ENCODE measurements around the gene ZFHX3.

Gene ZFHX3

DNA sequence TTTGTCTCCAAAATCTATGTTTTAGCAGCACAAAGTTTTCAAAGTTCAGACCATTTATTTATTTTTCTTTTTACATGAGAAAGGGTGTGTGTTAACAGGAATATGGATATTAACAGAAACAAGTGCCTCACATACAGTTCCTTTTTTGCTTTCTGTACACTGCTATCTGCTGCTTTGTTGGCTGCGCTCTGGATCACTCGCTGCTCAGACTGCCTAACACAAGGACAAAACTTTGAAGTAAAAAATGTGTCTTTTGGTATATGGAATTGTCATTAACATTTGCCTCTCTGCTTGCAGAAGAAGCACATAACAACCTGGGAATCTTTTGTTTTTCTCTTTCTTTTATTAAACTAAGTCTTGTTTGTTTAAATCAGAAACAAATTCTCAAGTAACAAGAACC, 262.8 kb downstream of the ZFHX3 start:
- no peak for DNase-seq

DNA sequence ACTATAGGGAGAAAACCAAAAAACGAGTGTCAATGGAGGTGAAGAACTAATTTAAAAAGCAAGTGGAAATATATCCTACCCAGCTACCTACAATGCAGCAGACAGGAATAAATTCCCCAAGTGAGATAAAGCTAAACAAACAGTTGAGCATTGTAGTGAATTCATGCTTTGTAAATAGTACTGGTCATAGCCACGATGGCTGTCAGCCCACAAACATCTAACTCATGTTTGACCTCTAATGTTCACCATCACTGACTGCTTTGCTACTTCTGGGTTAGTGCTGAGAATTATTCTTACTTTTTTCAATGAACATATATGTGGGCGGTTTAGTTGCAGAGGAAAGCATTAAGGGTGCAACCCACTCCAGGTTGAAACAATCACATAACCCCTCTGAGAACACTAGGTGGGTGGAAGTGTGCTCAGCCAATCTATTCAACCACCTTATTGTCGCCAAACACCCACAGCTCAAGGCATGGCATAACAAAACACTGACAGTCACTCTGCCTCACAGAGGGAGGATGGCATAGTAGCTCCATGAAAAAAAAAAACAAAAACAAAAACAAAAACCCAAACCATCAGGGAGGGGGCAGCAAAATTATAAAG, 264.1 kb downstream of the ZFHX3 start:
- DNase-seq = no peak

DNA sequence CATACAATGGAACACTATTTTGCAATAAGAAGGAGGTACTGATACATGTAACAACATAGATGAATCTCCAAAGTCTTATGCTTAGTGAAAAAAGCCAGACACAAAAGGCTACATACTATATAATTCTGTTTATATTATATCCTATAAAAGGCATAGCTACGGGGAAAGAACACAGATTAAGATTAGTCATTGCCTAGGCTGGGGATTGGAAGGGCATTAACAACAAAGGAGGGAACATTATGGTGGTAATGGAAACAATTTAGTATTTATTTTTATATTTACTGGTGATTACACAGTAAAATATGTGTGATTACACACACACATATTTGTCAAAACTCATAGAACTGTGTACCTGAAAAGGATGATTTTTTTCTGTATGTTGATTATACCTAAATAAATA, 278.1 kb downstream of the ZFHX3 start:
- no peak for DNase-seq

DNA sequence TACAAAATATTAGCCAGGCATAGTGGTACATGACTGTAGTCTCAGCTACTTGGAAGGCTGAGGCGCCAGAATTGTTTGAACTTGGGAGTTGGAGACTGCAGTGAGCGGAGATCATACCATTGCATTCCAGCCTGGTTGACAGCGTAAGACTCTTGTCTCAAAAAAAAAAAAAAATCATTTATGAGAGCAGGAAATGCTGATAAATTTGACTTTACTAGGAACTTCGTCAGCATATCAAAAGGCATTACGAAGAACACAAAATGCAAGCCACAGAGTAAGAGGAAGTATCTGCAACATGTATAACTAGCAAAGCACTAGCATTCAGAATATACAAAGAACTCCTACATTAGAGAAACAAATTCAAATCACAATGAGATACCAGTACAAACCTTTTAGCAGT, 279.3 kb downstream of the ZFHX3 start:
- DNase-seq = peak; percentile 1

DNA sequence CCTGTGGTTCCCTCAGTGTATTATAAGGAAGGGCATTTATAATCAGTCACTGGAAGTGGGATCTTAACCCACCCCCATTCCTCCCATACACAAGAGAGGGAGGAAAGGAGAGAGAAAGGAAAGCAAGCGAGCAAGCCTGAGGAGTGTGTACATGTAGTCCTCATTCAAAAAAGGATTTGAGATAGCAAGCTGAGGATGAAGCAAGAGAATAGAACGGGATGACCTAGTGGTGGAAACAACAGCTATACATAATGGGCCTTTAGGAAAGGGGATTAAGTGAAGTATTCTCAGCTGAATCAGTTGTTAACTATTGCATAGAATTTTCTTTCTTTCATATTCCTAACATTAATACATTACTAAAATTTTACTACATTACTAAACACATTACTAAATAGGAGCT, 281.4 kb downstream of the ZFHX3 start:
- DNase-seq = no peak

DNA sequence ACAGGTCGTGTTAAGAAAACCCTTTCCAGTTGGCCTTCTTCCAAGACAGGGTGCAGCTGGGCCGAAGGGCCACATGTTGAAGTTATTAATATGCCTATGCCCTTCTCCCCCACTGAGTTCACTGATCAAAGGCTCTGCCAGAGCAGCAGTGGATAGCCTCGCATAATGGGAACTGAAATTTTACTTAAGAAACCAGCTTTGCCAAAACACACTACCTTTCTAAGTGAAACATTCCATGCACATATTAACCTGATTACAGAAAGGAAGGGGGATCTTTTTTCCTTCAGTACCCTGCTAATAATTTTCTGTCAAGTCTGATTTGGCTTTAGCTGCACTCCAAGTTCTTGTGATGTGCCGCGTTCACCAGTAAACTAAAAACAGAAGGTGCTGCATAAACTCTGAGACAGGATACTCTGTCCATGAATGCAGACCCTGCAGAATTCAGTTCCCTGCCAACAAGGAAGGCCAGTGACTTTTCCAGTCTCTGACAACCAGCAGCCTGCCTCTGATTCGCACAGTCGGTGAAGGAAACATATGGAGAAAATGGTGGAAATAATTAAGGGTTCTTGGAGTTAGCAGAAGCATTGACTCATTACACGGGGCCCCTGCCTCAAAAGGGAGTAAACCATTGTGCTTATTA, 283.8 kb downstream of the ZFHX3 start:
- DNase-seq = peak; percentile 51

DNA sequence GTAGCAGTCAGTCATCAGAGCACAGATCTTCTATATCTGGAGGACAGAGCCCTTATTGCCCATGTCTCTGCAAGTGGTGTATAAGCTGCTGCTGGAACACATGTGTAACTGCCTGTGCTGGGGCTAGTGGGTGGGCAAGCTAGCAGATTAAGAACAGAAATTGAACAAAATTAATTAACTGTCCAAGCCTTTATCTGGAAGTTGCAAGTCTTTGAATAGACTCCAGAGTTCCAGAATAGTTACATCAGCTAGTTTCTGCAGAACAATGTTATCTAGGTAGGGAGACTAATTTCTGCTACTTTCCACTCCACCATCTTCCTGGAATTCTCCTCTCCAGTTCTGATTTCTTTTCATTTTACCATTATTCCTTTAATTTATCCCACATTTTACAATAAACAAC, 287.3 kb downstream of the ZFHX3 start:
- no peak for DNase-seq

DNA sequence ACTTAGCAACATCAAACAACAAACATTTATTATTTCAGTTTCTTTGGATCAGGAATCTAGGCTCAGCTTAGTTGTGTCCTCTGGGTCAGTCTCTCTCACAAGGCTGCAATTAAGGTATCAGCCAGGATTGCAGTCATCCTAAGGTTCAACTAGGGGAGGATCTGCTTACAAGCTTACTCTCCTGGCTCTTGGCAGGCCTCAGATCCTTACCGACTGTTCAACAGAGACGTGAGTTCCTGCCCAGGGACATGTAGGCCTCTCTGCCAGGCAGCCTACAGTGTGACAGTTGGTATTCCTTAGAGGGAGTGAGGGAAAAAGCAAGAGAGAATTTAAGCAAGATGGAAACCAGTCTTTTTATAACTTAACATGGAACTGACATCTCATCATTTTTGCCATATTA, 294.0 kb downstream of the ZFHX3 start:
- no peak for DNase-seq

DNA sequence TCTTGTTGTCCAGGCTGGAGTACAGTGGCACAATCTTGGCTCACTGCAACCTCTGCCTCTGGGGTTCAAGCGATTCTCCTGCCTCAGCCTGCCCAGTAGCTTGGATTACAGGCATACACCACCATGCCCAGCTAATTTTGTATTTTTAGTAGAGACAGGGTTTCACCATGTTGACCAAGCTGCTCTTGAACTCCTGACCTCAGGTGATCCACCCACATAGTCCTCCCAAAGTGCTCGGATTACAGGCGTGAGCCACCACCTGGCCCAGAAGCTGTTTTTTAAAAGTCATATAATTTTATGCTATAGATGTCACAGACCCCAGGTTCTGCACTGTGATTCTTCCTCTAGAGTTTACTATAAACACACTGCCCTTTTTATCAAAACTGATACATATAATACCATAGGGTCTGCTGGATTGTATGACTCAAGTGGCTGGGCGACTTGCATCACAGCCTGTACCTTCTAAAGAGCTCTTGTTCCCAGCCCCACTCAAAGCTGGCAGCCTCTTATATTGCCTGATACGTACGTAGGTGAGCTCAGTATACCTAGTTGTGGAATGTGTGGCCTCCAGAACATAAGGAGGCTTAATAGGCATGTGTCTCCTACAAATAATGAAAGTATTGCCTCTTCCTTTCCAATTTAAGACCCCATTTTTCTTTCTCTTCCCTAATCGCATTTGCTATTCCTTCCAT, 295.8 kb downstream of the ZFHX3 start:
- no peak for DNase-seq

DNA sequence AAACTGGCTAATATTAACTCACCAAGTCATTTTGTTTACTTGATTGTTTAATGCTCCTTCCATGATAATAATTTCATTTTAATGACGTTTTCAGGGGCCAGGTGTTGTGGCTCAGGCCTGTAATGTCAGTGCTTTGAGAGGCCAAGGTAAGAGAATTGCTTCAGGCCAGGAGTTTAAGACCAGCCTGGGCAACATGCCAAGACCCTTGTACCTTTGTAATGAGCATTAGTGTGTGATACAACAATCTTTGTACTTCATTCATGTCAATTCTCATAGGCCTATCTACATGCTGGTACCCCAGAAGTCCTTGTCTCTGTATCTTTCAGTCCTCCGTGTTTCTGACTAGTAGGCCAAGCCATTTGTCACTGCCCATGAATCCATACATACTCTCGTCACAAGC, 296.9 kb downstream of the ZFHX3 start:
- no peak for DNase-seq

DNA sequence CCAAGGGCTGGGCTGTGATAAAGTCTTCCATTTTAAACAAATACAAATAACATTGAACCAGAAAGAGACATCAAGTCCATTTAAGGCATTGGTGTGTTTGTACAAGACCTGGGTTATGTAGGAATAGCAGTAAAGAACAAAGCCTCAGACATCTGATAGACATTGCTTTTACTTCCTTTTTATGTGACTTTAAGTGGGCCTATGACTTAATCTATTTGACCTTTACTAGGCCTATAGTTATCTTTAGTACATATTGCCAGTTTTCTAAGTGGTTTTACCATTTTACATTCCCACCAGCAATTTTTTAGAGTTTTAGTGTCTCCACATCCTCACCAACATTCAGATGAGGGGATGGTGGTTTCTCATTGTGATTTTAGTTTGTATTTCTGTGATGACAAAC, 298.8 kb downstream of the ZFHX3 start:
- peak; percentile 39 for DNase-seq

DNA sequence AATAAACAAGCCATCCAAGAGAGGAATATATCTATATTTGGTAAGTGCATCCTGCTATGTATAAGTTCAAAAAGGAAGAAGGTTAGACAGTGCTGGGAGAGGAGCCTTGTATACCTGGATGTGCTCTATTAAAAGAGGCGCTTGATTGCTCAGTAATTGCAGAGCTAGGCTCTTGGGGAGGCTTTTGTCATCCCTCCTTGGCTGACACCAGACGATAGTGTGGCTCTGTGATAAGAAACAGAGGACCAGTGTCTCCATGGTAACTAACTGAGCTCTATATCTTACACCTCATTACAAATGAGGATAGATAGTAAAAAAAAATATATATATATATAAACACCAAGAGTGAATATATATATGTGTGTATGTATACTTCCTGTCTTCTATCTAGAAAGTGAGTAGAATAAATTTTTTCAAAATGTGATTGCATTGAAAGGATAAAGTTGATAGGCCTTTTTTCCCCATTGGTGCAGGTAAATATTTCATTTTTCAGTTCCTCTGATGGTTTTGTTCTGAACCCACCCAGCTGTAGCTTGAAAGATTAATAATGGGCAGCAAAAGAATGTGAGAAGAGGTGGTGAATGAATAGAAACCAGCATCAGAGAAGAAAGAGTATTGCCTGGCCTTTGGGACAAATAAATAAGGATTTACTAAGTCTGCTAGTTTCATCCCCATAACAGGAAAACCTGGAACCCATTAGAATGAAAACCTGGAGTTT, 303.7 kb downstream of the ZFHX3 start:
- no peak for DNase-seq

DNA sequence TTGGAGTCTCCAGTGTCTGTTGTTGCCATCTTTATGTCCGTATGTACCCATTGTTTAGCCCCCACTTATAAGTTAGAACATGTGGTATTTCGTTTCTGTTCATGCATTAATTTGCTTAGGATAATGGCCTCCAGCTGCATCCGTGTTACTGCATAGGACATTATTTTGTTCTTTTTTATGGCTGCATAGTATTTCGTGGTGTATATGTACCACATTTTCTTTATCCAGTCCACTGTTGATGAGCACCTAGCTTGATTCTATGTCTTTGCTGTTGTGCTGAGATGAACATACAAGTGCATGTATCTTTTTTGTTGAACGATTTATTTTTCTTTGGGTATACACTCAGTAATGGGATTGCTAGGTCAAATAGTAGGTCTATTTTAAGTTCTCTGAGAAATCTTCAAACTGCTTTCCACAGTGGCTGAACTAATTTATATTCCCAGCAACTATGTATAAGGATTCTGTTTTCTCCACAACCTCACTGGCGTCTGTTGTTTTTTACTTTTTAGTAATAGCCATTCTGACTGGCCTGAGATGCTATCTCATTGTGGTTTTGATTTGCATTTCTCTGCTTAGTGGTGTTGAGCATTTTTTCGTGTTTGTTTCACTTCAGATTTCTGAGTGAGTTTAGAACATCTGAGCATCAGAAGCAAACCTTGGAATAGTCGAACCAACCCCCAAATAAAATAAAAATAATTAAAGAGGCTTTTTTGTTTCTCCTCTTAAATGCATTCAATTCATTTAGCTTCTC, 304.7 kb downstream of the ZFHX3 start:
- no peak for DNase-seq

DNA sequence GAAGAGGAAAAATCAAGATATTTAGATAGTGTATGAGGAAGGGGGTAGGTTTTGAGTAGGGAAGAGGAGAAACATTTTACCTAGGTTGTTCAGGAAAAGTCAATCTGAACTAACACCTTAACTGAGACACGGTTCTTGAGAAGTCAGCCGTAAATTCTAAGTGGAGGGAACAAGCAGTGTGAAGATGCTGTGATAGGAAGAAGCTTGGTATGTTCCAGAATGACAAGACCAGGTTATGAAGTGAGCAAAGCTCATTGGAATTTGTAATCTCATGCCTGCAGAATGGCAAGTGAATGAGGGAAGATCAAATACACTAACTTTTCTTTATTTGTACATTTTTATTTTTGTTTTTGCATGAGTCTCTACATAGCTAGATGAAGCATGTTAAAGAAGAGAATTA, 307.6 kb downstream of the ZFHX3 start:
- no peak for DNase-seq

DNA sequence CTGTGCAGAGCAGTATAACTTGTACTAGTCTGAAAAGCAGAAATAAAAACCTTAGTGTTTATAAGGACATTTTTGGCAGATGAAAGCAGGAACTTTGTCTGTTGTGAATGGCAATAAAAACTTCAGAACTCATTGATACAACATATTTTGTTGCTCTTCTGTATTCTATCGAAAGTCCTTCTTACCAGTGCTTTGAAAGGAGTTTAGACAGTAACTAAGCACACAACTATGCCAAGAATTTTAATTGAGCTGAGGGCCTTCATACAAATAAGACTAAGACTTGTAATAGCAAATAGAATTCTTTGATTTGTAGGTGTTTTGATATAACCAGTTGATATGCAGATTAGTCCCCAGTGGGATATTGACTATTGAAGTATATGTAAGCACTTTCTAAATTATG, 308.4 kb downstream of the ZFHX3 start:
- no peak for DNase-seq

DNA sequence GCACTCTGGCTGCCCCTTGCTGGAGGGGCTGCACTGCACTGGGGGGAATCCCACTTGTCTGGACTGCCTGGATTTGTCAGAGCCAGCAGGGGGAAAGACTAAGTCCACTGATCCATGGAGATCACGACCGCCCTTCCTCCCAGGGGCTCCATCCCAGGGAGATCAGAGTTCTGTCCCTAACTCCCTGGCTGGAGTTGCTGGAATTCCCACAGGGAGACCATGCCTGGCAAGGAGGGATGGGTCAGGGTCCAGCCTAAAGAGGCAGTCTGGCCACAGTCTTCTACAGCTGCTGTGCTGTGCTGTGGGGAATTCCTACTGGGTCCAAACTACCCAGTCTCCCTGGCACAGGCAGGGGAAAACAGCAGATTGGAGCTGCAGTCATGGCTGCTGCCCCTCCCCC, 311.9 kb downstream of the ZFHX3 start:
- DNase-seq = no peak

Measured in MV-4-11 (cell line).